Ishikawa (cell line): ENCODE data around the gene COPB2.

Experiments
- CEBPB ChIP-seq: IDR thresholded peaks from 2 replicates; pipeline ENCODE4 v1.6.1; 2012
- CREB1 ChIP-seq: IDR thresholded peaks from 2 replicates; pipeline ENCODE4 v1.6.1; 2012; ENCODE audit warnings: low read depth
- EGR1 ChIP-seq: IDR thresholded peaks from 2 replicates; pipeline ENCODE4 v1.6.1; 2012
- EP300 ChIP-seq: IDR thresholded peaks from 2 replicates; pipeline ENCODE4 v1.6.1; 2012; ENCODE audit warnings: borderline replicate concordance
- FOXM1 ChIP-seq: IDR thresholded peaks from 2 replicates; pipeline ENCODE4 v1.6.1; 2012; ENCODE audit warnings: low read depth, borderline replicate concordance
- NFIC ChIP-seq: IDR thresholded peaks from 2 replicates; pipeline ENCODE4 v1.6.1; 2012
- RAD21 ChIP-seq: IDR thresholded peaks from 2 replicates; pipeline ENCODE4 v1.6.1; 2012; ENCODE audit warnings: low read depth
- TAF1 ChIP-seq: IDR thresholded peaks from 2 replicates; pipeline ENCODE4 v1.6.1; 2012; ENCODE audit warnings: low read depth, mild to moderate bottlenecking
- TCF12 ChIP-seq: IDR thresholded peaks from 2 replicates; pipeline ENCODE4 v1.6.1; 2012; ENCODE audit warnings: low read depth
- TEAD4 ChIP-seq: IDR thresholded peaks from 2 replicates; pipeline ENCODE4 v1.6.1; 2012
- YY1 ChIP-seq: IDR thresholded peaks from 2 replicates; pipeline ENCODE4 v1.6.1; 2012; ENCODE audit warnings: low read depth
- ZBTB7A ChIP-seq: IDR thresholded peaks from 2 replicates; pipeline ENCODE4 v1.6.1; 2012; ENCODE audit warnings: low read depth
- TF ChIP-seq, protein P1 (sequence below): IDR thresholded peaks from 2 replicates; pipeline ENCODE4 v1.6.1; 2012; ENCODE audit warnings: low read depth, mild to moderate bottlenecking
- TF ChIP-seq, protein P2 (sequence below): IDR thresholded peaks from 2 replicates; pipeline ENCODE4 v1.6.1; 2012
- TF ChIP-seq, protein P3 (sequence below): IDR thresholded peaks from 2 replicates; pipeline ENCODE4 v1.6.1; 2012

Gene COPB2

DNA sequence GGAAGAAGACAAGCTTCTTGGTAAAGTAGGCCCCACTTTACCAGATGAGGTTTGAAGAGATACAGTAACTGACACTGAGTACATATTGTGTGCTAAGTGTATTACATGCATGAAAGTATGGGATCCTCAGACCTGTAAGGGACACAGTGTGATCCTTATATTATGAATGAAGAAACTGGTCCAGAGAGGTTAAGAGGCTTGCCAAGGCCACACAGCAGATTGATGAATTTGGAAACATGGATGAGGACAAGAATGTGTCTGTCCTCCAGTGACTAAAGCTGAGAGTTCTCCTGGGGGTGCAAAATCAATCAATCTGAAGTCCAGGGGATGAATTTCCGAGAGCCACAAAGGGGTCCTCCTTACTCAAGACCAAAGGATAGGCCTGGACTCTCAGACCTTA, 77.0 kb downstream of the COPB2 start:
- no peak for TF ChIP-seq CREB1
- TF ChIP-seq, protein P1, sequence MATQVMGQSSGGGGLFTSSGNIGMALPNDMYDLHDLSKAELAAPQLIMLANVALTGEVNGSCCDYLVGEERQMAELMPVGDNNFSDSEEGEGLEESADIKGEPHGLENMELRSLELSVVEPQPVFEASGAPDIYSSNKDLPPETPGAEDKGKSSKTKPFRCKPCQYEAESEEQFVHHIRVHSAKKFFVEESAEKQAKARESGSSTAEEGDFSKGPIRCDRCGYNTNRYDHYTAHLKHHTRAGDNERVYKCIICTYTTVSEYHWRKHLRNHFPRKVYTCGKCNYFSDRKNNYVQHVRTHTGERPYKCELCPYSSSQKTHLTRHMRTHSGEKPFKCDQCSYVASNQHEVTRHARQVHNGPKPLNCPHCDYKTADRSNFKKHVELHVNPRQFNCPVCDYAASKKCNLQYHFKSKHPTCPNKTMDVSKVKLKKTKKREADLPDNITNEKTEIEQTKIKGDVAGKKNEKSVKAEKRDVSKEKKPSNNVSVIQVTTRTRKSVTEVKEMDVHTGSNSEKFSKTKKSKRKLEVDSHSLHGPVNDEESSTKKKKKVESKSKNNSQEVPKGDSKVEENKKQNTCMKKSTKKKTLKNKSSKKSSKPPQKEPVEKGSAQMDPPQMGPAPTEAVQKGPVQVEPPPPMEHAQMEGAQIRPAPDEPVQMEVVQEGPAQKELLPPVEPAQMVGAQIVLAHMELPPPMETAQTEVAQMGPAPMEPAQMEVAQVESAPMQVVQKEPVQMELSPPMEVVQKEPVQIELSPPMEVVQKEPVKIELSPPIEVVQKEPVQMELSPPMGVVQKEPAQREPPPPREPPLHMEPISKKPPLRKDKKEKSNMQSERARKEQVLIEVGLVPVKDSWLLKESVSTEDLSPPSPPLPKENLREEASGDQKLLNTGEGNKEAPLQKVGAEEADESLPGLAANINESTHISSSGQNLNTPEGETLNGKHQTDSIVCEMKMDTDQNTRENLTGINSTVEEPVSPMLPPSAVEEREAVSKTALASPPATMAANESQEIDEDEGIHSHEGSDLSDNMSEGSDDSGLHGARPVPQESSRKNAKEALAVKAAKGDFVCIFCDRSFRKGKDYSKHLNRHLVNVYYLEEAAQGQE = no peak
- TF ChIP-seq ZBTB7A = no peak
- TF ChIP-seq, protein P2, sequence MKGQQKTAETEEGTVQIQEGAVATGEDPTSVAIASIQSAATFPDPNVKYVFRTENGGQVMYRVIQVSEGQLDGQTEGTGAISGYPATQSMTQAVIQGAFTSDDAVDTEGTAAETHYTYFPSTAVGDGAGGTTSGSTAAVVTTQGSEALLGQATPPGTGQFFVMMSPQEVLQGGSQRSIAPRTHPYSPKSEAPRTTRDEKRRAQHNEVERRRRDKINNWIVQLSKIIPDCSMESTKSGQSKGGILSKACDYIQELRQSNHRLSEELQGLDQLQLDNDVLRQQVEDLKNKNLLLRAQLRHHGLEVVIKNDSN = no peak
- TF ChIP-seq TEAD4 = no peak
- TF ChIP-seq, protein P3, sequence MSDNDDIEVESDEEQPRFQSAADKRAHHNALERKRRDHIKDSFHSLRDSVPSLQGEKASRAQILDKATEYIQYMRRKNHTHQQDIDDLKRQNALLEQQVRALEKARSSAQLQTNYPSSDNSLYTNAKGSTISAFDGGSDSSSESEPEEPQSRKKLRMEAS = no peak
- no peak for TF ChIP-seq TAF1
- no peak for TF ChIP-seq EGR1
- no peak for TF ChIP-seq EP300
- no peak for TF ChIP-seq RAD21
- no peak for TF ChIP-seq TCF12
- TF ChIP-seq CEBPB = no peak
- no peak for TF ChIP-seq NFIC
- TF ChIP-seq FOXM1 = no peak
- TF ChIP-seq YY1 = no peak

DNA sequence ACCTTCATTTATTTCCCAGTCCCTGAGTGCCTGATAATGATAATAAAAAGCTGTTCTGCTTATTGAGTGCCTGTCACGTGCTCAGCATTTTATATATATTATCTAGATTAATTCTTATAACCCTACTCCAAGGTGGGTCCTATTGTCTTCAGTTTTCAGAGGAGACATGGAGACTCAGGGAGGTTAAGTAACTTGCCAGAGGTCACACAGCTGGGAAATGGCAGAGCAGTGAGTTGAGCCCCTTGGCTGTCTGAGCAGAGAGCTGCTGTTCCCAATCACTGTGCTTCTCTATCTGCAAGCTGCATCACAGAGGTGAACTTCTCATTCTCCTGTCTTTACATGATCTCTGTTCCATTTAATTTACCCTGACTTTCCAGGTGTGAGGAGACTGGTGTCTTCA, 77.9 kb downstream of the COPB2 start:
- no peak for TF ChIP-seq CEBPB
- TF ChIP-seq TEAD4 = no peak
- TF ChIP-seq FOXM1 = no peak
- TF ChIP-seq RAD21 = no peak
- TF ChIP-seq EGR1 = no peak
- TF ChIP-seq ZBTB7A = no peak
- TF ChIP-seq, protein P2 = no peak
- TF ChIP-seq YY1 = no peak
- TF ChIP-seq TAF1 = no peak
- TF ChIP-seq, protein P3 = no peak
- TF ChIP-seq, protein P1 = no peak
- TF ChIP-seq CREB1 = no peak
- TF ChIP-seq NFIC = no peak
- no peak for TF ChIP-seq EP300
- TF ChIP-seq TCF12 = no peak

DNA sequence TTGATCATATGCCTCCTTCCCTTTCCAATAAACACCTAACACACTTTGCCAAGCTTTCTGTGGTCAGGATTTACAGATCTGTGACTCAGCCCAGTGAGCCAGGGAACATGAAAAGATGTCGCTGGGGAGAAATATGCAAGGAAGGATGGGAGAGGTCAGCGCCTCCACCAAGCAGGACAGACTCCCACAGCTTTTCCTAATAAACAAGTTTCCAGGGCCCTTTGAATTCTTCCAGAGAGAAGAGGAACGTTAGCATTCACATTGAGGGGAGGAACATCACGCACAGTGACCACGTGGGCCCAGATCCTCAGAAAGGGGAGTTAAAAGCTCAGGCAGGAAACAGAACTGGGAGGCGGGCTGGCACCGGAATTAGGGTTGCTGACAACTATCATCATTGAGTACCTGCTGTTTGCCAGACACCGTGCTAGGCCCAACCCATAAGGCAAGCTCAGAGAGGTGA, 78.9 kb downstream of the COPB2 start:
- no peak for TF ChIP-seq YY1
- no peak for TF ChIP-seq CEBPB
- TF ChIP-seq CREB1 = no peak
- no peak for TF ChIP-seq ZBTB7A
- TF ChIP-seq EP300 = no peak
- no peak for TF ChIP-seq TCF12
- no peak for TF ChIP-seq TEAD4
- no peak for TF ChIP-seq EGR1
- TF ChIP-seq, protein P1 = no peak
- TF ChIP-seq, protein P3 = no peak
- TF ChIP-seq RAD21 = no peak
- no peak for TF ChIP-seq TAF1
- no peak for TF ChIP-seq FOXM1
- TF ChIP-seq NFIC = no peak
- TF ChIP-seq, protein P2 = no peak

DNA sequence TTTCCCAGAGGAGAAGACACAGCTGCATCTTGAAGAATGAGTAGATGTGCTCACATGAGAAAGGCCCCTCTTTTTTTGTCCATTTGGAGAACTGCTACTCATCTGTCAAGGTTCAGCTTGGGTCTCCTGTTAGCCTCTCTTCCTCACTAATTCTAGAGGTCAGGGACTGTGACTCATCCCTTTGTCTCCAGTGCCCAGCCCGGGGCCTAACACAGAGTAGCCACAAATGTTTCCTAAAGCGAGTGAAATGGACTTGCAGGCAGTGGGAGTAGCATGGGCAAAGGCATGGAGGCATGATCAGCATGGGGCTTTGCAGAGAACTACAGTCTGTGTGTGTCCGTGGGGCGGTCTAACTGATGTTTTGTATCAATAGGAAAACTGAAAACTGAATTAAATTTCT, 79.6 kb downstream of the COPB2 start:
- TF ChIP-seq CEBPB (no peak), TCF12 (no peak), YY1 (no peak), TAF1 (no peak), ZBTB7A (no peak), EGR1 (no peak), RAD21 (no peak), CREB1 (no peak), FOXM1 (no peak), EP300 (no peak)
- TF ChIP-seq, protein P1 = no peak
- TF ChIP-seq, protein P3 = no peak
